SK-N-SH (cell line): ENCODE results near the gene PTPN6.

ENCODE experiments used
- FOXJ3 ChIP-seq: sonication (generic); formaldehyde crosslinking; IDR thresholded peaks from 2 replicates; pipeline ENCODE4 v1.5.1; 2020; ENCODE audit warnings: mild to moderate bottlenecking, missing genetic modification reagents
- GABPA ChIP-seq: IDR thresholded peaks from 2 replicates; pipeline ENCODE4 v1.4.0; 2012; ENCODE audit warnings: low read depth, mild to moderate bottlenecking
- GATA2 ChIP-seq: sonication (generic); formaldehyde crosslinking; IDR thresholded peaks from 2 replicates; pipeline ENCODE4 v1.5.0; 2020; ENCODE audit warnings: mild to moderate bottlenecking, missing genetic modification reagents
- JUND ChIP-seq: IDR thresholded peaks from 2 replicates; pipeline ENCODE4 v1.4.0; 2012
- MXI1 ChIP-seq: IDR thresholded peaks from 2 replicates; pipeline ENCODE4 v1.6.1; 2012; ENCODE audit warnings: mild to moderate bottlenecking, low read depth, low read length, improper control_type of control experiment
- NFIC ChIP-seq: IDR thresholded peaks from 2 replicates; pipeline ENCODE4 v1.4.0; 2012; ENCODE audit warnings: borderline replicate concordance
- RCOR1 ChIP-seq: fragments of 150-350 bp; IDR thresholded peaks from 2 replicates; pipeline ENCODE4 v1.6.1; 2017; ENCODE audit warnings: antibody characterized with exemption, low read length
- SMC3 ChIP-seq: IDR thresholded peaks from 2 replicates; pipeline ENCODE4 v1.6.1; 2012; ENCODE audit warnings: low read depth, low read length, improper control_type of control experiment
- TAF1 ChIP-seq: IDR thresholded peaks from 2 replicates; pipeline ENCODE4 v1.6.1; 2012; ENCODE audit warnings: low read depth, mild to moderate bottlenecking, low read length, moderate library complexity, borderline replicate concordance
- YY1 ChIP-seq: IDR thresholded peaks from 2 replicates; pipeline ENCODE4 v1.4.0; 2012; ENCODE audit warnings: low read depth, mild to moderate bottlenecking
- TF ChIP-seq, protein P1 (sequence below): fragments of 200-600 bp; sonication (generic); IDR thresholded peaks from 2 replicates; pipeline ENCODE4 v1.6.1; 2017; ENCODE audit warnings: antibody characterized with exemption, mild to moderate bottlenecking, moderate library complexity

DNA sequence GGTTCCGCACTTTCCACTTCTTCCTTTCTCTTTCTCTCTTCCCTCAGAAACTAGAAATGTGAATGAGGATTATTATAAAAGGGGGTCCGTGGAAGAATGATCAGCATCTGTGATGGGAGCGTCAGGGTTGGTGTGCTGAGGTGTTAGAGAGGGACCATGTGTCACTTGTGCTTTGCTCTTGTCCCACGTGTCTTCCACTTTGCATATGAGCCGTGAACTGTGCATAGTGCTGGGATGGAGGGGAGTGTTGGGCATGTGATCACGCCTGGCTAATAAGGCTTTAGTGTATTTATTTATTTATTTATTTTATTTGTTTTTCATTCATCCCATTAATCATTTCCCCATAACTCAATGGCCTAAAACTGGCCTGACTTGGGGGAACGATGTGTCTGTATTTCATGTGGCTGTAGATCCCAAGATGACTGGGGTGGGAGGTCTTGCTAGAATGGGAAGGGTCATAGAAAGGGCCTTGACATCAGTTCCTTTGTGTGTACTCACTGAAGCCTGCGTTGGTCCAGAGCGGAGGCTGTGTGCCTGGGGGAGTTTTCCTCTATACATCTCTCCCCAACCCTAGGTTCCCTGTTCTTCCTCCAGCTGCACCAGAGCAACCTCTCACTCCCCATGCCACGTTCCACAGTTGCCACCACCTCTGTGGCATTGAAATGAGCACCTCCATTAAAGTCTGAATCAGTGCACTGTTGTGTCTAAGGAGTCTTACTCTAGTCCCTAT lies 28.0 kb upstream of the PTPN6 start:
- TF ChIP-seq JUND (no peak), NFIC (no peak), GABPA (no peak), YY1 (no peak), MXI1 (no peak), GATA2 (no peak), SMC3 (no peak), FOXJ3 (CRISPR knock-in tag) (no peak), TAF1 (no peak), RCOR1 (no peak)
- TF ChIP-seq, protein P1, sequence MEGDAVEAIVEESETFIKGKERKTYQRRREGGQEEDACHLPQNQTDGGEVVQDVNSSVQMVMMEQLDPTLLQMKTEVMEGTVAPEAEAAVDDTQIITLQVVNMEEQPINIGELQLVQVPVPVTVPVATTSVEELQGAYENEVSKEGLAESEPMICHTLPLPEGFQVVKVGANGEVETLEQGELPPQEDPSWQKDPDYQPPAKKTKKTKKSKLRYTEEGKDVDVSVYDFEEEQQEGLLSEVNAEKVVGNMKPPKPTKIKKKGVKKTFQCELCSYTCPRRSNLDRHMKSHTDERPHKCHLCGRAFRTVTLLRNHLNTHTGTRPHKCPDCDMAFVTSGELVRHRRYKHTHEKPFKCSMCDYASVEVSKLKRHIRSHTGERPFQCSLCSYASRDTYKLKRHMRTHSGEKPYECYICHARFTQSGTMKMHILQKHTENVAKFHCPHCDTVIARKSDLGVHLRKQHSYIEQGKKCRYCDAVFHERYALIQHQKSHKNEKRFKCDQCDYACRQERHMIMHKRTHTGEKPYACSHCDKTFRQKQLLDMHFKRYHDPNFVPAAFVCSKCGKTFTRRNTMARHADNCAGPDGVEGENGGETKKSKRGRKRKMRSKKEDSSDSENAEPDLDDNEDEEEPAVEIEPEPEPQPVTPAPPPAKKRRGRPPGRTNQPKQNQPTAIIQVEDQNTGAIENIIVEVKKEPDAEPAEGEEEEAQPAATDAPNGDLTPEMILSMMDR, result no peak
